ENCODE results near the gene PTMA.
"Not testable (repeated sequence)": the region's sequence is repeated elsewhere in the genome, so short reads cannot be mapped to it uniquely, and the experiment has no call there.

PTMA gene

GRCh38 chr2:231714639-231715498 is 6.5 kb downstream of the PTMA start:
- peak in 2 of 3 donors; percentile 51 to 81 for DNase-seq (ENCODE audit: low read depth in 3 of 3, low spot score in 1 of 3)

GRCh38 chr2:231715499-231715837 is 7.1 kb downstream of the PTMA start:
- no peak for DNase-seq (ENCODE audit: low read depth in 3 of 3, low spot score in 1 of 3)

GRCh38 chr2:231715988-231716616 is 7.8 kb downstream of the PTMA start:
- DNase-seq (ENCODE audit: low read depth in 3 of 3, low spot score in 1 of 3), result no peak

GRCh38 chr2:231716666-231717280 is 8.4 kb downstream of the PTMA start:
- no peak for DNase-seq (ENCODE audit: low read depth in 3 of 3, low spot score in 1 of 3)

GRCh38 chr2:231717281-231718171 is 9.2 kb downstream of the PTMA start:
- DNase-seq (ENCODE audit: low read depth in 3 of 3, low spot score in 1 of 3), result no peak

GRCh38 chr2:231718799-231719198 is 10.5 kb downstream of the PTMA start:
- no peak for DNase-seq (ENCODE audit: low read depth in 3 of 3, low spot score in 1 of 3)

GRCh38 chr2:231720292-231720986 is 12.1 kb downstream of the PTMA start:
- no peak for DNase-seq (ENCODE audit: low read depth in 3 of 3, low spot score in 1 of 3)

- no peak for DNase-seq (ENCODE audit: low read depth in 3 of 3, low spot score in 1 of 3)
Measured at GRCh38 chr2:231720987-231721966, 13.0 kb downstream of the PTMA start.

GRCh38 chr2:231722721-231723307 is 14.5 kb downstream of the PTMA start:
- no peak for DNase-seq (ENCODE audit: low read depth in 3 of 3, low spot score in 1 of 3)

GRCh38 chr2:231725476-231725875 is 17.2 kb downstream of the PTMA start:
- no peak for DNase-seq (ENCODE audit: low read depth in 3 of 3, low spot score in 1 of 3)

- no peak for DNase-seq (ENCODE audit: low read depth in 3 of 3, low spot score in 1 of 3)
Measured at GRCh38 chr2:231726276-231726675, 18.0 kb downstream of the PTMA start.

GRCh38 chr2:231727621-231728020 is 19.3 kb downstream of the PTMA start:
- no peak for DNase-seq (ENCODE audit: low read depth in 3 of 3, low spot score in 1 of 3)

GRCh38 chr2:231732604-231733003 is 24.3 kb downstream of the PTMA start:
- no peak for DNase-seq (ENCODE audit: low read depth in 3 of 3, low spot score in 1 of 3)

GRCh38 chr2:231737761-231738160 is 29.4 kb downstream of the PTMA start:
- DNase-seq (ENCODE audit: low read depth in 3 of 3, low spot score in 1 of 3), result no peak

- DNase-seq (ENCODE audit: low read depth in 3 of 3, low spot score in 1 of 3), result no peak
Measured at GRCh38 chr2:231743376-231744116, 35.2 kb downstream of the PTMA start.

GRCh38 chr2:231745303-231746038 is 37.1 kb downstream of the PTMA start:
- no peak for DNase-seq (ENCODE audit: low read depth in 3 of 3, low spot score in 1 of 3)

- not testable (repeated sequence) for DNase-seq (ENCODE audit: low read depth in 3 of 3, low spot score in 1 of 3)
Measured at GRCh38 chr2:231748153-231748896, 40.0 kb downstream of the PTMA start.

Measured in stimulated activated CD4-positive, alpha-beta T cell treated with anti-CD3 and anti-CD28 coated beads, TNF-alpha, amount 100 ng/mL, for 1 hour (primary cell).